DMS53 treated with DMSO at 0.1 percent for 48 hours (cell line): Measurements from ENCODE around the gene NTSR1.

Source experiments
- DNase-seq: peaks from one replicate; lab custom pipeline; 2025; ENCODE audit not compliant: unreplicated experiment; lab: John Stamatoyannopoulos, UW

Gene NTSR1

DNA sequence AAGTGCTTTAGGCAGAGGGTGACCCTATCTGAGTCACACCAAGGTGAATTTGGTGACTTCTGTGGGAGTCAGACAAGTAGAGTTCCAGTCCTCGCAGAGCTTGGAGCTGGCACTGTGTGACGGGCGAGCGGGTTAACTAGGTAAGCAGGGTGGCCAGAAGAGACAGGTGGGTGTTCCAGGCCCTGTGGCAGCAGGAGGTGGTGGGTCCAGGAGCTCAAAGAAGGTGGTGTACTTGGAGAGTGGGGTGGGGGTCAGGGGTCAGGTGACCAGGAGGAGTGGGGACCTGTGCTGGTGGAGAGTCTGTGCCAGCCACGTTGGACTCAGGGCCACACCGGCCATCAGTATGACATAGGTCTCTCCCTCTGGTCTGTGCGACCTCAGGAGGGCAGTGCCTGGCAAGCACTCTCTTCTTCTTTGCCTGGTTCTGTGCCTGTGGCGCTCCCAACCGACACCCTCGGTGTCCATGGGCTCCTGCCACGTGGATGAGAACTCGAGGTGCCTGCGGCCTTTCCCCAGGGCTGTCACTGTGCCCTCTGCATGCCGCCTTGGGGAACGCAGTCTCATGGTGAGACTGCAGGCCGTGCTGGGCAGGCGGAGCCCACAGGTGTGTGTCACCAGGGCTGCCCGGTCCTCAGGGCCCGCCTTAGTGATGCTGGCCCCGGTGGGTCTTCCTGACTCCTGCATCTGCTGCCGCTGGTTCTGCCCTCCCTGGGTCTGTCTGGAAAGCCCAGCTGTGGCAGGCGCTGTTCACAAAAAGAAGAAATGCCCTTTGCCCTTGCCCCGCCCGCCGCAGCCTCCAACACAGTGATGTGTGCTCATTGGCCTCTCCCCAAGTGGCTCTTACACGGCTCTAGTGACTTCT lies 89.3 kb downstream of the NTSR1 start:
- no peak for DNase-seq

GRCh38 chr20:62799036-62799435 lies 90.4 kb downstream of the NTSR1 start:
- DNase-seq: no peak

GRCh38 chr20:62799459-62799858 lies 90.8 kb downstream of the NTSR1 start:
- DNase-seq: no peak

DNA sequence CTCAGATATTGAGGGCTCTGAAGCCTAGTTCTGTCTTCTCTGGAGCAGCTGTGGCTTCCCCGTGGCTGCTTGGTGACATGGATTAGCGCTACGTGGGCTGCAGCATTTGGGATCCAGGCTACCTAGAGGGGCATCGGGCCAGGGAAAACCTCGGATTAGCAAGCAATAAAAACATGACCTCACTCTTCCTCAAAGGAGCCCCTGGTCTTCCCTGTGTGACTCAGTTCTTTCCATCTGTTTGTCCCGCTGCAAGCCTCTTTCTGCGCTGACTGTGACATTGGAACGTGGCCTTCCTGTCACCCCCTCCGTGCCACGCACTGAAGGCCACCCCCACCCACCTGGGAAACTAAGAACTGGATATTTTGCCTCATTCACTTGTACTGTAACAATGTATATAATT lies 91.2 kb downstream of the NTSR1 start:
- no peak for DNase-seq

DNA sequence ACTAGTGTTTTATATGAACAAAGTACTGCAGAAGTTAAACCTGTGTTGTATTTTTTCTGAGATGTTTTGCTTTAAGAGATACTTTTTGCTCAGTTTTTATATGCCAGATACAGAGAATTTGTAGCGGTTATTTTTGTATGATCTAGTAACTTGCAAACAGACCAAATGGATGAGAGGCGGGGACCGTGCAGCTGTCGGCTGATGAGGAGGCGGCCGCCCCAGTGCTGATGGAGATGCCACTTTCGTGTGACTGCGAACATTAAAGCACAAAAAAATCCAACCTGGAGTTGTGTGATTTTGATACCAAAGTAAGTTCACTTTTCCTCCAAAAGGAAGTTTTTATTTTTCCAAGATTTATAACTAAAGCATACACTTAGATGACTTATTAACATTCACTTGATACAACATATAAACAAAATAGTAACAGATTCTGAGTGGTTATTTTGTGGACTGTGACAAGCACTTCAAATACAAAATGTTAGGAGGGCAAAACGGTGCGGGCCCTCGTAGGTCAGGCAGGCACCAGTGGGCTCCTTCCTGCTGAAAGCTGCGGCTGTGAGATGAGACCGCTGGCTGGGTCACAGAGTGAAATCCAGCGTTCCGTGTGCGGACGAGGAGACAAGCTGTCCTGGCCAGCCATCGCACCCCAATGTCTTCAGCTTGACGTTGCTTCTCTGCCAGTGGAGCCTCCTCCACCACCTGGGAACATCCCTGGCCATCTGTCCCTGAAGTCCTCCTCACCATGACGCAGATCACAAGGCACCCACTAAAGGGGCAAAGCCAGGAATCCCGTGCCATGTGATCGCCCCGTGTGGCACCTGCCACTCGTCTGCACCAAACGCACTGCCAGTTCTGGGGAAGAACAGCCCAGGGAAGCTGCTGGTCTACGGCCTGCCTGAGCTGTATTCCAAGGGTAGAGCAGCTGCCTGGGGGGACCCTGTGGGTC lies 92.0 kb downstream of the NTSR1 start:
- DNase-seq: no peak

DNA sequence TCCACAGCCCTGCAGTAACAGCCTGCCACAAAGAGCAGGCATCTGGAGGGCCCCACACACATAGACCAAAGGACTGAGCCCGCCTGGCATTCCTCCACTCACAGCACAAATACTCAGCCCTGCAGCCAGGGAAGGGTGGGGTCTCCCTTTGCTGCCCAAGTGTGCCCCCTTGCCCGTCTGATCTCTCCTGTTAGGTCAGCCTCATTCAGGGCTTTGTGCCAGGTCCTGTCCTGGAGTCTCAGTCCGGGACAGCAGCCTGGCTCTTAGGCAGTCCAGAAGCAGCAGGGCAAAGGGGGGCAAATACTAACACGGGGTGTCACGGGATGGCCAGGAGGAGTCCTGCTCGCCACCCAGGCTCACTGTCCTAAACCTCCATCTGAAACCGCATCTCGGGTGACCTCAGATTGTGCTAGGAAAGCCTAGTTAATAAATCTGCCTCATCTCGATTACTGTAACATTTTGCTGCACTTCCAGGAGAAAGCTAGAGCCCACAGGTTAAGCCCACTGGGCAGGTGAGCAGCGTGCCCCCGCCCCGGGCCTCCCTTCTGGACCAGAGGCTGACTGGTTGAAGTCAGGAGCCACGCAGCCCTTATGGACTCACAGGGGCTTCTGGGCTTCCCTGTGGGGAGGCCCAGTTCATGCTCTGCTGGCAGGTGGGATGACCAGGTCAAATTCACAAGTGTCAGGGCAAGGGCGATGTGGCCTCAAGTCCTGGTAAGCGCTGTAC lies 92.8 kb downstream of the NTSR1 start:
- DNase-seq: no peak

- DNase-seq: no peak
These were observed 93.5 kb downstream of the NTSR1 start for GRCh38 chr20:62802026-62802712.

- DNase-seq: no peak
These were observed 95.5 kb downstream of the NTSR1 start for GRCh38 chr20:62804021-62804626.

GRCh38 chr20:62804627-62805154 lies 96.1 kb downstream of the NTSR1 start, which contains the start of gene OGFR:
OGFR (plus strand) TSS chr20:62804835; CDS start chr20:62804860, 25 bp downstream.
- no peak for DNase-seq

GRCh38 chr20:62805155-62805710 lies 96.6 kb downstream of the NTSR1 start:
- DNase-seq: no peak

DNA sequence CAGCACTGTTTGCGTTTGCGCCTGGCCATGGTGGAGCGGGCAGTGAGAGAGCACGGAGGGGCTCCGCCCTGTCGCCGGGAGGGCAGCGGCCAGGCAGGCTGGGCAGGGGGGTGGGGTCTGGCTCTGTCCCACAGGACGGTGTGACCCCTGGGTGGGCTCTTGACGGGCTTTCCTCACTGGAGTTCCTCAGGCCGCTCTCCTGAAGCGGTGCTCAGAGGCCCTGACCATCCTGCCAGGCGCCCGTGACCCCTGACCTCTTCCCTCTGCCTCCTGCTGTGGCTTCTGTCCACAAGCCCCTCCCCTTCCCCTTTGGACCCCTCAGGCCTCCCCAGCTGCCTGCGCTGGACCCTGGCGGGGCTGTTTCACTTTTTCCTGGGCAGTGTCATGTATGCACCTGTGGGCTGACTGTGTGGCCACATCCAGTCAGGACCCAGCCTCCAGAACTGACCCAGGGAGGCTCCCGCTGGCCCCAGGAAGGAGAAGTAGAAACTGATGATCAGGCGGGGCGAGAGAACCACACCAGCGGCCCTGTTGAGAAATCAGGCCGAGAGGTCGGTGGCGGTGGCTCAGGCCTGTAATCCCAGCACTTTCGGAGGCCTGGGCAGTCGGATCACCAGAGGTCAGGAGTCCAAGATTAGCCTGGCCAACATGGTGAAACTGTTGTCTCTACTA lies 97.2 kb downstream of the NTSR1 start:
- no peak for DNase-seq

DNA sequence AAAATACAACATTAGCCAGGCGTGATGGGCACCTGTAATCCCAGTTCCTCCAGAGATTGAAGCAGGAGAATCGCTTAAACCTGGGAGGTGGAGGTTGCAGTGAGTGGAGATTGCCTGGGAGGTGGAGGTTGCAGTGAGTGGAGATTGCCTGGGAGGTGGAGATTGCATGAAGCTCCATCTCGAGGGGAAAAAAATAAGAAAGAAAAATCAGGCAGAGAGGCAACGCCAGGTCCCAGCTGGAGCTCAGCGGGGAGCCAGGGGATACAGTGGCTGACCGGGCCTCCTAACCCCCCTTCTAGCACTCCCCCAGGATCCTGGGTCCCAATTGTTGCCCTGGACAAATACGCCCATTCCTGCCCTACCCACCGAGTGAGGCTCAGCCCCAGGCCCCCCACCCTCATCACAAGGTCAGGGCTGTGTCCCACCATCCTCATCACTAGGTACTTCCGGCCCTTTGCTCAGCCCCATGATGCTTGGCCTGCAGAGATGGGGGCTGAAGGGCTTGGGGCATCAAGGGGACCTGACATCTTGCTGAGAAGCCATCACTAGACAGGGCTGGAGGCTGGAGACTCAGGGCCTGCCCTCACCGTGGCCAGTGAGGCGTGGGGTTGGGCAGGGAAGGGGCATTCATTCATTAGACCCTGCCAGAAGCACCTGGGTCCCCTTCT lies 97.9 kb downstream of the NTSR1 start:
- no peak for DNase-seq

DNA sequence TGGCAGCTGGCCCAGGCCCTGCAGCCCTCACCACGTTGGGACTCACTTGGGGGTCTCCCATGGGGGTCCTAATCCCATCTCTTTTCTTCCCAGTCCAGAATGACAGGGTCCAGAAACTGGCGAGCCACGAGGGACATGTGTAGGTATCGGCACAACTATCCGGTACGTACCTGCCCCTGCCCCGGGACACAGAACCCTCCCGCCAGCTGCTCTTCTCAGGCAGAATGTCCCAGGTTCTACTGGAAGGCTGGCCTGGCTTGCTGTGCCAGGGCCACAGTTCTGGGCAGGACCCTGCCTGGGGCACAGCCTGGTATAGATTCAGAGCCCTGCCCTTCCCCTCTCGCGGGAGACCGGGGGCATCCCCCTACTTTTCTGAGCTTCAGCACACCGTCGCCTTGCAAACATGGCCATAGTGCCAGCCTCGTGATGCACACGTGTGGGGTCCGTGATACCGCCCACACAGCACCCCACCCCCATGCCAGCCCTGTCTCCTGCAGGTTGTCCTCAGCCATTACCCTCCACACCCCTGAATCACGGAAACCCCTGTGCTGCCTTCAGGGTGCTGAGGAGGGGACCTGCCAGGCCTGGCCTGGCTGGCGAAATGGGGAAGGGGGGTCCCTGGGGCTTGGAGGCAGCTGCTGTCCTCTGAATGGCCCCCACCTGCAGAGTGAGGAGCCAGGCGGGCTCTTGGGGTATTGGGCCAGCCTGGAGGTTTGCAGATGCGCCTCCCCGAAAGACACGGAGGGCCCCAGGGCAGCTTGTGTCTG lies 99.0 kb downstream of the NTSR1 start:
- DNase-seq: no peak

- peak; percentile 33 for DNase-seq
These were observed 99.7 kb downstream of the NTSR1 start for GRCh38 chr20:62808211-62808865.

DNA sequence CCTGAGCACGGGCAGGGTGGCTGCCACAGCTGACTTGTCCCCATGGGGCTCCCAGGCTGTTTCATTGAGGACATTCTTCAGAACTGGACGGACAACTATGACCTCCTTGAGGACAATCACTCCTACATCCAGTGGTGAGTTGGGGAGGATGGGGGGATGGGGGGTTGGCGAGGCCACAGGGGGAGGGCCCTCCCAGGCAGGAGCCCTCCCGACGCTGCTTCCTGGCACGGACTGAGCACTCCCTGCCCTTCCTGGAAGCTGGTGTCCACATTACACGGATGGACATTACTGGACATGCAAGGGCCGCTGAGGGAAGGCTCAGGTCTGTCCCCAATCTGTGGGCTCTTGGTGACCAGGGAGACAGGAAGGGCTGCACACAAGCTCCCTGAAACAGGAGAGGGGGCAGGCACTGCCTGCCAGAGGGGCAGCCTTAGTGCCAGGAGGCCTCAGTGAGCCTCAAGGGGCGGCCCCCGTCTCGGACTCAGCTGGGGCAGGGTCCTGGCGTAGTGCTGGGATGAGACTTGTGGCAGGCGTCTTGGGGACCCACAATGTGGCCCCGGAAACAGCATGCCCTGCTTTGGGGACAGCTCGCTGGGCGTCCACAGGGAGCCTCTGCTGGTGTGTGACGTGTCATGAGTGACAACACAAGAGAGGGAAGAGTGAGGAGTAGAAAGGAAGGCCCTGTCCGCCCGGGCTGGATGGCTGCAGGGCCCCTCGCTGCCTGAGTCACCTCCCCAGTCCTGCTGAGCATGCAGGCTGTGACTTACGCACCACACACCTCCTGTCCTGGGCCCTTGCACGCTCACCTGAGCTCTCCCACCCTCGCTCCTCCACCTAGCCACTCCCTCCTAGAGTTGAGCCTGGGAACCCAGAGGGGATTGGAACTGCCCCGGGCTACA lies 101.1 kb downstream of the NTSR1 start:
- DNase-seq: no peak

- no peak for DNase-seq
These were observed 102.7 kb downstream of the NTSR1 start for GRCh38 chr20:62811320-62811719.
